Measurements from ENCODE around the gene TRIM34. TPM values are rescaled to one million over a fixed set of nuclear protein-coding genes. Genes with fewer than 3 reads are reported as not detected.
"Not testable (repeated sequence)": the region's sequence is repeated elsewhere in the genome, so short reads cannot be mapped to it uniquely, and the experiment has no call there.

TRIM34 gene
- total and polyA plus RNA-seq, 9 donors = 4.7 to 16.6 (median 6.2) TPM

- H3K9me3 ChIP-seq = no peaks in the 10 kb centered on the region
- DNase-seq = no peak
- WGBS, 3 donors = 73 to 86% (median 83%) methylated on average over 4 of the region's 4 CpGs
- intact Hi-C loops (cut with DNase I) = no loop called here
- H3K4me3 ChIP-seq = no peak overlapping the region
- H3K27me3 ChIP-seq = no peaks in the 10 kb centered on the region
- H3K4me1 ChIP-seq (ENCODE audit: insufficient read depth) = no peaks in the 10 kb centered on the region
- no peaks in the 10 kb centered on the region for H3K36me3 ChIP-seq
- no peak overlapping the region for H3K27ac ChIP-seq
- no peak for TF ChIP-seq CTCF (IDR thresholded peaks at IDR 0.05)
- no peak for TF ChIP-seq EP300 (IDR thresholded peaks at IDR 0.05)
- TF ChIP-seq POLR2A (IDR thresholded peaks at IDR 0.05) = no peak
Observed at GRCh38 chr11:5581014-5581413, 43.8 kb upstream of the TRIM34 start.

GRCh38 chr11:5584458-5584857 is 40.3 kb upstream of the TRIM34 start:
- H3K27ac ChIP-seq; H3K4me1 ChIP-seq (ENCODE audit: insufficient read depth); H3K9me3 ChIP-seq; H3K36me3 ChIP-seq; H3K4me3 ChIP-seq; DNase-seq; intact Hi-C loops (cut with DNase I); H3K27me3 ChIP-seq: not testable (repeated sequence)
- WGBS, 3 donors = 70 to 76% (median 70%) methylated on average over 5 of the region's 5 CpGs

GRCh38 chr11:5589906-5590305 is 34.9 kb upstream of the TRIM34 start:
- H3K36me3 ChIP-seq; H3K27ac ChIP-seq; H3K4me3 ChIP-seq; H3K4me1 ChIP-seq (ENCODE audit: insufficient read depth); H3K27me3 ChIP-seq; H3K9me3 ChIP-seq; DNase-seq: not testable (repeated sequence)
- WGBS, 3 donors = 96 to 99% (median 97%) methylated on average over 18 to 31 of the region's 31 CpGs
- intact Hi-C loops (cut with DNase I) = loop anchor here in 1 of 4 donors (10.0 kb wide), 1 partner anchor 95 kb away; the partner anchor contains the start of genes TRIM22 and TRIM5

GRCh38 chr11:5591613-5592012 is 33.2 kb upstream of the TRIM34 start:
- H3K36me3 ChIP-seq = no peaks in the 10 kb centered on the region
- TF ChIP-seq POLR2A (IDR thresholded peaks at IDR 0.05) (no peak), CTCF (IDR thresholded peaks at IDR 0.05) (no peak), EP300 (IDR thresholded peaks at IDR 0.05) (no peak)
- intact Hi-C loops (cut with DNase I) = loop anchor here in 1 of 4 donors (10.0 kb wide), 1 partner anchor 93 kb away; the partner anchor contains the start of genes TRIM22 and TRIM5
- no peak overlapping the region for H3K27ac ChIP-seq
- no peak for DNase-seq
- H3K27me3 ChIP-seq = no peaks in the 10 kb centered on the region
- WGBS, 3 donors = 57 to 95% (median 66%) methylated on average over 3 of the region's 3 CpGs
- H3K4me3 ChIP-seq = no peak overlapping the region
- no peaks in the 10 kb centered on the region for H3K9me3 ChIP-seq
- H3K4me1 ChIP-seq (ENCODE audit: insufficient read depth) = peaks cover 2% of the 10 kb centered on the region

GRCh38 chr11:5592615-5593014 is 32.2 kb upstream of the TRIM34 start:
- H3K9me3 ChIP-seq = no peaks in the 10 kb centered on the region
- H3K27me3 ChIP-seq = no peaks in the 10 kb centered on the region
- H3K4me3 ChIP-seq = no peak overlapping the region
- no peaks in the 10 kb centered on the region for H3K36me3 ChIP-seq
- intact Hi-C loops (cut with DNase I) = loop anchor here in 1 of 4 donors (10.0 kb wide), 1 partner anchor 92 kb away; the partner anchor contains the start of genes TRIM22 and TRIM5
- TF ChIP-seq POLR2A (IDR thresholded peaks at IDR 0.05) = no peak
- TF ChIP-seq EP300 (IDR thresholded peaks at IDR 0.05) = no peak
- TF ChIP-seq CTCF (IDR thresholded peaks at IDR 0.05) = no peak
- 82 to 93% (median 84%) methylated on average over 5 of the region's 5 CpGs for WGBS, 3 donors
- peaks cover 5% of the 10 kb centered on the region for H3K4me1 ChIP-seq (ENCODE audit: insufficient read depth)
- no peak for DNase-seq
- H3K27ac ChIP-seq = no peak overlapping the region
